Measurements from ENCODE around the gene SLC20A1.
A peak's percentile ranks its signal among the peaks of the same experiment; 100 is the strongest.

Gene SLC20A1

GRCh38 chr2:112634874-112635157 lies 10.9 kb upstream of the SLC20A1 start:
- no peak for TF ChIP-seq CTCF (conservative IDR thresholded peaks at IDR 0.05; ENCODE audit: low read depth, low read length)
- H3K4me3 ChIP-seq (ENCODE audit: low read depth, low read length), result no peak overlapping the region
- DNase-seq (ENCODE audit: low read depth), result no peak

- TF ChIP-seq CTCF (conservative IDR thresholded peaks at IDR 0.05; ENCODE audit: low read depth, low read length), result no peak
- DNase-seq (ENCODE audit: low read depth), result no peak
Measured at GRCh38 chr2:112636605-112637288, 9.0 kb upstream of the SLC20A1 start.

GRCh38 chr2:112637289-112637660 lies 8.5 kb upstream of the SLC20A1 start:
- H3K4me3 ChIP-seq (ENCODE audit: low read depth, low read length), result no peak overlapping the region
- DNase-seq (ENCODE audit: low read depth), result no peak
- TF ChIP-seq CTCF (conservative IDR thresholded peaks at IDR 0.05; ENCODE audit: low read depth, low read length), result no peak

More at GRCh38 chr2:112636605-112637288, 9.0 kb upstream of the SLC20A1 start:
- H3K4me3 ChIP-seq (ENCODE audit: low read depth, low read length), result no peak overlapping the region

- no peak overlapping the region for H3K4me3 ChIP-seq (ENCODE audit: low read depth, low read length)
- peak; percentile 50 for DNase-seq (ENCODE audit: low read depth)
- TF ChIP-seq CTCF (conservative IDR thresholded peaks at IDR 0.05; ENCODE audit: low read depth, low read length), result no peak
Measured at GRCh38 chr2:112639936-112640335, 5.8 kb upstream of the SLC20A1 start.

- DNase-seq (ENCODE audit: low read depth), result no peak
- TF ChIP-seq CTCF (conservative IDR thresholded peaks at IDR 0.05; ENCODE audit: low read depth, low read length), result no peak
- H3K4me3 ChIP-seq (ENCODE audit: low read depth, low read length), result no peak overlapping the region
Measured at GRCh38 chr2:112640467-112640799, 5.3 kb upstream of the SLC20A1 start.

GRCh38 chr2:112640800-112641675 lies 4.7 kb upstream of the SLC20A1 start:
- no peak overlapping the region for H3K4me3 ChIP-seq (ENCODE audit: low read depth, low read length)
- TF ChIP-seq CTCF (conservative IDR thresholded peaks at IDR 0.05; ENCODE audit: low read depth, low read length), result no peak
- DNase-seq (ENCODE audit: low read depth), result peak; percentile 84

- TF ChIP-seq CTCF (conservative IDR thresholded peaks at IDR 0.05; ENCODE audit: low read depth, low read length), result no peak
- DNase-seq (ENCODE audit: low read depth), result no peak
- H3K4me3 ChIP-seq (ENCODE audit: low read depth, low read length), result no peak overlapping the region
Measured at GRCh38 chr2:112641701-112642100, 4.0 kb upstream of the SLC20A1 start.

Data from choroid plexus epithelial cell (primary cell).